GM21528 (cell line): Measurements from ENCODE around the gene KARS1.

Experiments used
- ATAC-seq: cut with Tn5 transposase; IDR thresholded peaks from one replicate; pipeline ENCODE4 v1.9.1; 2021; ENCODE audit warnings: mild to moderate bottlenecking, moderate library complexity; ENCODE audit not compliant: unreplicated experiment, low FRiP score

Gene KARS1

GRCh38 chr16:75647492-75648264 lies at the start of gene KARS1, which contains the start of gene TERF2IP:
KARS1 (minus strand) TSS chr16:75647665; CDS start chr16:75647639, 26 bp downstream.
TERF2IP (plus strand) TSS chr16:75647773; CDS start chr16:75647883, 110 bp downstream.
- ATAC-seq, result peak; percentile 85

- no peak for ATAC-seq
Measured at GRCh38 chr16:75695708-75696107, 48.2 kb upstream of the KARS1 start.

GRCh38 chr16:75687361-75687760 lies 39.9 kb upstream of the KARS1 start:
- ATAC-seq, result no peak

- ATAC-seq, result no peak
Measured at GRCh38 chr16:75682308-75682707, 34.8 kb upstream of the KARS1 start.

GRCh38 chr16:75679366-75679765 lies 31.9 kb upstream of the KARS1 start:
- ATAC-seq, result no peak

- ATAC-seq, result no peak
Measured at GRCh38 chr16:75676909-75677308, 29.4 kb upstream of the KARS1 start, which contains the start of gene CPHXL2. CPHXL2 (minus strand) TSS chr16:75677009; CDS start chr16:75676999, 10 bp downstream.

GRCh38 chr16:75667503-75667902 lies 20.0 kb upstream of the KARS1 start:
- ATAC-seq, result no peak

- no peak for ATAC-seq
Measured at GRCh38 chr16:75660726-75661302, 13.3 kb upstream of the KARS1 start.

GRCh38 chr16:75660321-75660720 lies 12.9 kb upstream of the KARS1 start:
- no peak for ATAC-seq

- ATAC-seq, result no peak
Measured at GRCh38 chr16:75658175-75658574, 10.7 kb upstream of the KARS1 start.

- ATAC-seq, result no peak
Measured at GRCh38 chr16:75653922-75654321, 6.5 kb upstream of the KARS1 start.

- peak; percentile 39 for ATAC-seq
Measured at GRCh38 chr16:75648265-75649076, 1.0 kb upstream of the KARS1 start.

- peak; percentile 20 for ATAC-seq
Measured at GRCh38 chr16:75647112-75647491, 363 bp downstream of the KARS1 start.

- no peak for ATAC-seq
Measured at GRCh38 chr16:75644240-75645012, 3.0 kb downstream of the KARS1 start.

GRCh38 chr16:75640598-75640997 lies 6.9 kb downstream of the KARS1 start:
- ATAC-seq, result no peak

- ATAC-seq, result no peak
Measured at GRCh38 chr16:75635036-75635435, 12.4 kb downstream of the KARS1 start.

GRCh38 chr16:75632857-75633256 lies 14.6 kb downstream of the KARS1 start:
- ATAC-seq, result no peak

GRCh38 chr16:75630052-75630451 lies 17.4 kb downstream of the KARS1 start:
- ATAC-seq, result no peak

GRCh38 chr16:75629132-75629531 lies 18.3 kb downstream of the KARS1 start:
- ATAC-seq, result no peak

GRCh38 chr16:75628351-75628750 lies 19.1 kb downstream of the KARS1 start:
- ATAC-seq, result no peak
